ENCODE data around the gene PHF2. TPM values are rescaled to one million over a fixed set of nuclear protein-coding genes. Genes with fewer than 3 reads are reported as not detected.

Gene PHF2
- total RNA-seq, 2 donors from 2014 or later, result 15.0 to 19.8 TPM

DNA sequence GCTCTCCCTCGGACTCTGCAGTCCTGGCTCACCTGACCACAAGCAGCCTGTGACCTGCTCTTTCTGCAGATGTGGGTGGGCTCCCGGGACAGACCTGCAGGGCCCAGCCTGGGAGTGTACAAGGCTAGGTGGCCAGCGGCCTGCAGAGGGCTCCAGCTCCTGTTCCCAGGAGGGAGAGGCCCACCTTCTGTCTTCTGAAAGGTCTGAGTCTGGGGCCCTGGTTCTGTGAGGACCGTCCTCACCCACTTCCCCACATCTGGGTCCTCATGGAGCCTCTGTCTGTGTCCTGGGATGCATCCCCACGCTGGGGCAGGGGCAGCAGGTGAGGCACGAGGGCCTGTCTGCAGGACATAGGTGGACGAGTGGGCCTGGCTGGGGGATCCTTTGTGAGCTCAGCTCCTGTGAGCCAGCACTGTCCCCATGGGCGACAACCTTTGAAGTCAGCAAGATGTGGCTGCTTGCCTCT, 43.7 kb downstream of the PHF2 start:
- no peak for ATAC-seq
- H3K4me1 ChIP-seq, result peaks cover 31% of the 10 kb centered on the region
- DNase-seq, result no peak
- H3K27me3 ChIP-seq, result no peaks in the 10 kb centered on the region
- H3K4me3 ChIP-seq, result no peak overlapping the region
- H3K36me3 ChIP-seq (replicated peaks in 1 of 2; ENCODE audit: insufficient read depth in 1 of 2, low read depth in 2 of 2), result no peaks in the 10 kb centered on the region
- intact Hi-C loops (cut with DNase I), result no loop called here
- no peak overlapping the region for H3K27ac ChIP-seq
- WGBS, 2 donors, result 81 to 87% methylated on average over 3 to 8 of the region's 8 CpGs
- no peak for TF ChIP-seq CTCF (IDR thresholded peaks at IDR 0.05)
- TF ChIP-seq POLR2A (IDR thresholded peaks at IDR 0.05), result no peak
- H3K9me3 ChIP-seq, result no peaks in the 10 kb centered on the region

DNA sequence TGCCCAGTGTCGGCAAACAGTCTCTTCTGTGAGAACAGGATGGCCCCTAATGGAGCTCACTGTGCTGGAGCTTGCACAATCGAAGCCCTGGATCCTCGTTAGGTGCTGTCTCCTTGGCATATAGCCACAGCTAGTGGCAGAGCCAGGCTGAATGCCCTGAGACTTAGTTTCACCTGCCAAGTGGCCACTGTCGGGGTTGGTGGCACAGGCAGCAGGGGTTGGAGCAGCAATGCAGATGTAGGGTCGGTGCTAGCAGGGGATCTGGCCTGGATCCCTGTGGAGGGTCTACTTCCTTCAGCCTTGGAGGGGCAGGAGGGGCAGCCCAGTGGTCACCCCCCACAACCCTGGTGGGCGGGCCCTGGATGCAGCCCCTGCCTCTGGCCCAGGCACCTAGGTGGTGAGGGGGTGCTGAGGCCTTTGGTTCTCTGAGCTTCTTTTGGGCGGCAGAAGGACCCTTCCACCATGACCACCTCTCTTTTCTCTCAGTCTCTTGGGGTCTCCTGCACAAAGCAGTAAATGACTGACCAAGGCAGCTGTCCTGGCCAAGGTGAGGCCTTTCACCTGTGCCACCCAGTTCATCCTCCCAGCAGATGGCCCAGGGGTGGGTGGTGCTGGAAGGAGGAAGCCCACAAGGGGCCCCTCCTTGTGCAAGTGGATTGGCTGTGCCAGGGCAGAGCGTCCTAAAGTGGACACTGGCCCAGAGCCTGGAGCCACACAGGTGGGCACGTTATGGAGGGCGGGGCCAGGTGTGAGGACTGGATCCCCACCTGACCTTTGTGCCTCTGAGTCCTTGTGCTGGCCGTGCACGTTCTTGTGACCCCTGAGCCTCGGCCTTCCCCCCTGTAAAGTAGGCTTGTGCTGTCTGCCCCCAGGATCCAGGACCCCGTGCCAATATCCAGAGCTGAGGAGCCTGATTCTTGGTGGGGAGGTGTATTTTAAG, 44.8 kb downstream of the PHF2 start:
- 66 to 74% methylated on average over 9 to 14 of the region's 14 CpGs for WGBS, 2 donors
- Histone ChIP-seq H3K9me3 (no peaks in the 10 kb centered on the region), H3K4me1 (peaks cover 30% of the 10 kb centered on the region), H3K27me3 (no peaks in the 10 kb centered on the region), H3K36me3 (replicated peaks in 1 of 2; ENCODE audit: insufficient read depth in 1 of 2, low read depth in 2 of 2) (no peaks in the 10 kb centered on the region), H3K4me3 (no peak overlapping the region), H3K27ac (no peak overlapping the region)
- no peak for TF ChIP-seq CTCF (IDR thresholded peaks at IDR 0.05)
- TF ChIP-seq POLR2A (IDR thresholded peaks at IDR 0.05), result no peak
- no peak for ATAC-seq
- intact Hi-C loops (cut with DNase I), result no loop called here
- DNase-seq, result peak in 3 of 4 donors; percentile 55 to 66 (median 65)

- TF ChIP-seq CTCF (IDR thresholded peaks at IDR 0.05) (no peak), POLR2A (IDR thresholded peaks at IDR 0.05) (no peak)
- DNase-seq, result no peak
- intact Hi-C loops (cut with DNase I), result no loop called here
- Histone ChIP-seq H3K9me3 (no peaks in the 10 kb centered on the region), H3K27me3 (no peaks in the 10 kb centered on the region), H3K27ac (no peak overlapping the region), H3K4me3 (no peak overlapping the region), H3K4me1 (peaks cover 28% of the 10 kb centered on the region), H3K36me3 (replicated peaks in 1 of 2; ENCODE audit: insufficient read depth in 1 of 2, low read depth in 2 of 2) (no peaks in the 10 kb centered on the region)
- WGBS, 2 donors, result 87 to 97% methylated on average over 3 to 4 of the region's 4 CpGs
- ATAC-seq, result no peak
Observed at GRCh38 chr9:93621922-93622321, 45.5 kb downstream of the PHF2 start.

DNA sequence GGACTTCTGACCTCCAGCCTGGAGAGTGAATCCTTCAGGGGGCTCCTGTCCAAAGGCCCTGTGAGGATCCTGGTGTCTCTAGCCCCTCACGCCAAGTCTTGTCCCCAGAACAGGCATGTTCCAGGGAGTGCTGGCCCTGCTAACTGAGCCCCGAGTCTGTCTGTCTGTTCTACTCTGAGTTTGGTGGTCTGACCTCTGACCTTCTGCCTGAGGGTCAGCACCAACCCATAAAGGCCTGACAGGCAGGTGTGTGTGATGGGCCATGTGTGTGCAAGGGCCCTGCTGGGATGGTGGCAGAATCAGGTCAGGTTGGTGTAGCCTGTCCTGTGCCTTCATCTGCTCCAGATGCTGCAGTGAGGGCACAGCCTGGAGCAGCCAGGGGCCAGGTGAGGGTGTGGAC, 46.3 kb downstream of the PHF2 start:
- Histone ChIP-seq H3K27me3 (no peaks in the 10 kb centered on the region), H3K9me3 (peaks cover 0 to 3% (median 0%) of the 10 kb centered on the region in 3 donors), H3K4me1 (peaks cover 28% of the 10 kb centered on the region), H3K36me3 (replicated peaks in 1 of 2; ENCODE audit: insufficient read depth in 1 of 2, low read depth in 2 of 2) (no peaks in the 10 kb centered on the region), H3K27ac (no peak overlapping the region), H3K4me3 (no peak overlapping the region)
- 92% methylated on average over 2 of the region's 2 CpGs; no CpG with 5 or more reads in 1 of the 2 donors for WGBS, 2 donors
- intact Hi-C loops (cut with DNase I), result no loop called here
- DNase-seq (no peak), ATAC-seq (no peak)
- no peak for TF ChIP-seq POLR2A (IDR thresholded peaks at IDR 0.05)
- TF ChIP-seq CTCF (IDR thresholded peaks at IDR 0.05), result no peak

Measured in body of pancreas (tissue), 4 donors.